HG02852 (cell line): ENCODE measurements around the gene LBH.
"Not testable (repeated sequence)": the region's sequence is repeated elsewhere in the genome, so short reads cannot be mapped to it uniquely, and the experiment has no call there.

Experiments
- ATAC-seq: cut with Tn5 transposase; IDR thresholded peaks from one replicate; pipeline ENCODE4 v1.9.1; 2021; ENCODE audit warnings: mild to moderate bottlenecking, moderate library complexity; ENCODE audit not compliant: unreplicated experiment

LBH gene

GRCh38 chr2:30255466-30256408 lies 24.4 kb downstream of the LBH start:
- ATAC-seq: no peak

GRCh38 chr2:30257266-30258214 lies 26.2 kb downstream of the LBH start:
- no peak for ATAC-seq

GRCh38 chr2:30259071-30259470 lies 27.7 kb downstream of the LBH start:
- ATAC-seq: no peak

- no peak for ATAC-seq
Measured at GRCh38 chr2:30259827-30260679, 28.7 kb downstream of the LBH start.

- ATAC-seq: no peak
Measured at GRCh38 chr2:30260941-30261340, 29.6 kb downstream of the LBH start.

- ATAC-seq: no peak
Measured at GRCh38 chr2:30261695-30262211, 30.4 kb downstream of the LBH start.

- ATAC-seq: no peak
Measured at GRCh38 chr2:30262716-30263309, 31.5 kb downstream of the LBH start.

GRCh38 chr2:30264274-30264673 lies 32.9 kb downstream of the LBH start:
- ATAC-seq: no peak

GRCh38 chr2:30265052-30266015 lies 34.0 kb downstream of the LBH start:
- no peak for ATAC-seq

GRCh38 chr2:30266051-30266621 lies 34.8 kb downstream of the LBH start:
- ATAC-seq: no peak

- ATAC-seq: no peak
Measured at GRCh38 chr2:30266705-30267104, 35.4 kb downstream of the LBH start.

- no peak for ATAC-seq
Measured at GRCh38 chr2:30267161-30267975, 36.0 kb downstream of the LBH start.

GRCh38 chr2:30268296-30268871 lies 37.0 kb downstream of the LBH start:
- no peak for ATAC-seq

GRCh38 chr2:30269114-30269770 lies 37.9 kb downstream of the LBH start:
- not testable (repeated sequence) for ATAC-seq

- ATAC-seq: no peak
Measured at GRCh38 chr2:30269771-30270145, 38.4 kb downstream of the LBH start.

GRCh38 chr2:30270166-30270565 lies 38.8 kb downstream of the LBH start:
- ATAC-seq: no peak

- ATAC-seq: no peak
Measured at GRCh38 chr2:30271301-30271700, 40.0 kb downstream of the LBH start.
